CD14-positive monocyte (primary cell): ENCODE data around the gene UBQLN2. TPM values are rescaled to one million over a fixed set of nuclear protein-coding genes. Genes with fewer than 3 reads are reported as not detected.

Source experiments
- DNase-seq, 3 donors: peaks; one replicate each; pipeline ENCODE4 v3.0.0-alpha.2; 2011 to 2022
- H2AFZ ChIP-seq: 2 replicates; pipeline ENCODE4 v1.6.0; 2012; ENCODE audit warnings: mild to moderate bottlenecking, low read depth, low read length, inconsistent platforms; ENCODE audit not compliant: insufficient read depth, poor library complexity, severe bottlenecking
- H3K27ac ChIP-seq, 2 donors: 1 replicate in 1 of 2; 2 replicates in 1 of 2; pipeline ENCODE4 v1.5.1; 2012 to 2013; ENCODE audit warnings: low read length in 2 of 2, control low read depth in 1 of 2, inconsistent platforms in 1 of 2, low read depth in 1 of 2, mild to moderate bottlenecking in 1 of 2
- H3K27me3 ChIP-seq, 2 donors: one replicate each; pipeline versions ENCODE4 v1.6.0 to v1.6.1; 2011 to 2013; ENCODE audit warnings: low read length in 2 of 2; ENCODE audit not compliant: control insufficient read depth in 2 of 2, insufficient read depth in 2 of 2
- H3K36me3 ChIP-seq, 2 donors: replicated peaks in 1 of 2; 1 replicate in 1 of 2; 2 replicates in 1 of 2; pipeline versions ENCODE4 v1.5.1 to v1.6.1; 2012 to 2013; ENCODE audit warnings: low read length in 2 of 2, control low read depth in 1 of 2, inconsistent platforms in 1 of 2, mild to moderate bottlenecking in 1 of 2; ENCODE audit not compliant: insufficient read depth in 2 of 2, control insufficient read depth in 1 of 2
- H3K4me1 ChIP-seq, 2 donors: 1 replicate in 1 of 2; 2 replicates in 1 of 2; pipeline versions ENCODE4 v1.5.1 to v1.6.1; 2012 to 2013; ENCODE audit warnings: low read length in 2 of 2, control low read depth in 1 of 2, inconsistent platforms in 1 of 2, mild to moderate bottlenecking in 1 of 2, moderate library complexity in 1 of 2; ENCODE audit not compliant: insufficient read depth in 2 of 2, control insufficient read depth in 1 of 2
- H3K4me2 ChIP-seq: replicated peaks from 2 replicates; pipeline ENCODE3; 2012; ENCODE audit warnings: low read length, moderate library complexity, mild to moderate bottlenecking; ENCODE audit not compliant: poor library complexity, severe bottlenecking; ENCODE audit errors: extremely low read depth
- H3K4me3 ChIP-seq, 3 experiments: fragments of 200-600 bp in 1 of 3; sonication (generic) in 1 of 3; replicated peaks in 1 of 3; 1 replicate in 2 of 3; 2 replicates in 1 of 3; pipeline ENCODE4 v1.5.1; 2011 to 2013; ENCODE audit warnings: low read length in 3 of 3, mild to moderate bottlenecking in 3 of 3, control low read depth in 2 of 3, low read depth in 2 of 3, inconsistent platforms in 1 of 3, moderate library complexity in 1 of 3
- H3K79me2 ChIP-seq: 2 replicates; pipeline ENCODE4 v1.6.0; 2012; ENCODE audit warnings: mild to moderate bottlenecking, control low read depth, inconsistent platforms, low read length, moderate library complexity; ENCODE audit not compliant: insufficient read depth
- H3K9ac ChIP-seq: 2 replicates; pipeline ENCODE4 v1.6.0; 2017; ENCODE audit warnings: low read length, mild to moderate bottlenecking; ENCODE audit not compliant: insufficient read depth, poor library complexity, severe bottlenecking
- H3K9me3 ChIP-seq, 2 donors: replicated peaks in 1 of 2; 1 replicate in 1 of 2; 2 replicates in 1 of 2; pipeline versions ENCODE4 v1.5.1 to v1.6.1; 2012 to 2013; ENCODE audit warnings: low read length in 2 of 2, control low read depth in 1 of 2; ENCODE audit not compliant: control insufficient read depth in 1 of 2, insufficient read depth in 1 of 2
- H4K20me1 ChIP-seq: 2 replicates; pipeline ENCODE4 v1.6.0; 2012; ENCODE audit warnings: mild to moderate bottlenecking, low read length, control low read depth, moderate library complexity; ENCODE audit not compliant: insufficient read depth
- H3K27ac Mint-ChIP-seq, 7 donors: one replicate each; pipeline ENCODE4 v1.8.0; 2020; ENCODE audit warnings: mild to moderate bottlenecking in 7 of 7, mixed read lengths in 7 of 7, moderate library complexity in 6 of 7, inconsistent platforms in 2 of 7
- H3K27me3 Mint-ChIP-seq, 3 donors: one replicate each; pipeline ENCODE4 v1.8.0; 2021 to 2022; ENCODE audit warnings: low read depth in 3 of 3, mild to moderate bottlenecking in 3 of 3, mixed read lengths in 3 of 3, moderate library complexity in 3 of 3, inconsistent platforms in 1 of 3
- H3K36me3 Mint-ChIP-seq, 2 donors: one replicate each; pipeline ENCODE4 v1.8.0; 2020; ENCODE audit warnings: mixed read lengths in 2 of 2, inconsistent platforms in 1 of 2, mild to moderate bottlenecking in 1 of 2
- H3K4me1 Mint-ChIP-seq: one replicate; pipeline ENCODE4 v1.8.0; 2020; ENCODE audit warnings: mild to moderate bottlenecking, mixed read lengths
- H3K4me3 Mint-ChIP-seq, 2 donors: one replicate each; pipeline ENCODE4 v1.8.0; 2020; ENCODE audit warnings: mild to moderate bottlenecking in 2 of 2, mixed read lengths in 2 of 2, moderate library complexity in 1 of 2
- H3K9me3 Mint-ChIP-seq, 7 donors: one replicate each; pipeline ENCODE4 v1.8.0; 2020 to 2022; ENCODE audit warnings: mixed read lengths in 7 of 7, mild to moderate bottlenecking in 6 of 7, moderate library complexity in 6 of 7, inconsistent platforms in 2 of 7
- CTCF ChIP-seq: fragments of 200-600 bp; IDR thresholded peaks from one replicate; pipeline ENCODE4 v1.8.0; 2022; ENCODE audit warnings: antibody characterized with exemption, mild to moderate bottlenecking
- WGBS: methylation state at CpG from one replicate; pipeline ENCODE4 v1.1.5; 2013; ENCODE audit warnings: missing lambda C conversion rate; ENCODE audit not compliant: insufficient coverage; 5-methylcytosine and 5-hydroxymethylcytosine counted together
- intact Hi-C, 2 donors: fragments of 100-400 bp; cut with micrococcal nuclease; formaldehyde crosslinking; loops; one replicate each; pipeline versions ENCODE4 v1.15.0 to v1.15.1; 2023
- polyA plus RNA-seq, 3 donors: library from polyadenylated mRNA; depleted of rRNA in 1 of 3; unstranded in 2 of 3; stranded (reverse) in 1 of 3; fragments of 300-500 nt in 2 of 3; fragments of >200 nt in 1 of 3; fragmentation: Illumina TruSeq in 2 of 3; gene quantifications; 1 replicate in 2 of 3; 2 replicates in 1 of 3; pipeline ENCODE4 v1.2.3, GENCODE V29; 2012 to 2021

Gene UBQLN2
- polyA plus RNA-seq, 3 donors: 12.6 to 38.4 (median 28.8) TPM

GRCh38 chrX:56554870-56555269 is 8.6 kb upstream of the UBQLN2 start:
- no peaks in the 10 kb centered on the region for H3K79me2 ChIP-seq
- no peak overlapping the region for H2AFZ ChIP-seq
- no peaks in the 10 kb centered on the region for H3K9me3 Mint-ChIP-seq
- peaks cover 0 to 2% of the 10 kb centered on the region in 2 donors for H3K27me3 ChIP-seq
- H3K4me2 ChIP-seq: no peak overlapping the region
- TF ChIP-seq CTCF: no peak
- no peaks in the 10 kb centered on the region for H4K20me1 ChIP-seq
- H3K4me1 ChIP-seq: no peaks in the 10 kb centered on the region
- H3K4me1 Mint-ChIP-seq: no peaks in the 10 kb centered on the region
- no peak overlapping the region for H3K4me3 ChIP-seq
- no peak overlapping the region for H3K27ac Mint-ChIP-seq
- no peak overlapping the region for H3K27ac ChIP-seq
- peaks cover 0 to 2% (median 1%) of the 10 kb centered on the region in 3 donors for H3K27me3 Mint-ChIP-seq
- no peaks in the 10 kb centered on the region for H3K9me3 ChIP-seq
- intact Hi-C loops: no loop called here
- no CpG with 5 or more reads among the region's 4 CpGs for WGBS
- H3K4me3 Mint-ChIP-seq: no peak overlapping the region
- H3K36me3 ChIP-seq: no peaks in the 10 kb centered on the region
- no peaks in the 10 kb centered on the region for H3K36me3 Mint-ChIP-seq
- H3K9ac ChIP-seq: no peak overlapping the region
- DNase-seq: no peak

GRCh38 chrX:56557376-56557929 is 6.0 kb upstream of the UBQLN2 start:
- Mint-ChIP-seq H3K4me3 (no peak overlapping the region), H3K27me3 (no peaks in the 10 kb centered on the region), H3K4me1 (no peaks in the 10 kb centered on the region), H3K36me3 (no peaks in the 10 kb centered on the region), H3K27ac (no peak overlapping the region), H3K9me3 (no peaks in the 10 kb centered on the region)
- TF ChIP-seq CTCF: no peak
- Histone ChIP-seq H3K4me1 (no peaks in the 10 kb centered on the region), H2AFZ (no peak overlapping the region), H3K4me2 (no peak overlapping the region), H3K36me3 (no peaks in the 10 kb centered on the region), H3K79me2 (no peaks in the 10 kb centered on the region), H3K27me3 (peaks cover 0 to 2% of the 10 kb centered on the region in 2 donors), H3K9me3 (no peaks in the 10 kb centered on the region), H3K27ac (no peak overlapping the region), H3K4me3 (no peak overlapping the region), H4K20me1 (no peaks in the 10 kb centered on the region), H3K9ac (no peak overlapping the region)
- WGBS: no CpG with 5 or more reads among the region's 2 CpGs
- DNase-seq: no peak
- intact Hi-C loops: no loop called here
